CD14-positive monocyte (primary cell): Measurements from ENCODE around the gene TCF19. TPM values are rescaled to one million over a fixed set of nuclear protein-coding genes. Genes with fewer than 3 reads are reported as not detected.

ENCODE experiments used
- DNase-seq, 3 donors: peaks; one replicate each; pipeline ENCODE4 v3.0.0-alpha.2; 2011 to 2022
- H2AFZ ChIP-seq: 2 replicates; pipeline ENCODE4 v1.6.0; 2012; ENCODE audit warnings: mild to moderate bottlenecking, low read depth, low read length, inconsistent platforms; ENCODE audit not compliant: insufficient read depth, poor library complexity, severe bottlenecking
- H3K27ac ChIP-seq, 2 donors: 1 replicate in 1 of 2; 2 replicates in 1 of 2; pipeline ENCODE4 v1.5.1; 2012 to 2013; ENCODE audit warnings: low read length in 2 of 2, control low read depth in 1 of 2, inconsistent platforms in 1 of 2, low read depth in 1 of 2, mild to moderate bottlenecking in 1 of 2
- H3K27me3 ChIP-seq, 2 donors: one replicate each; pipeline versions ENCODE4 v1.6.0 to v1.6.1; 2011 to 2013; ENCODE audit warnings: low read length in 2 of 2; ENCODE audit not compliant: control insufficient read depth in 2 of 2, insufficient read depth in 2 of 2
- H3K36me3 ChIP-seq, 2 donors: replicated peaks in 1 of 2; 1 replicate in 1 of 2; 2 replicates in 1 of 2; pipeline versions ENCODE4 v1.5.1 to v1.6.1; 2012 to 2013; ENCODE audit warnings: low read length in 2 of 2, control low read depth in 1 of 2, inconsistent platforms in 1 of 2, mild to moderate bottlenecking in 1 of 2; ENCODE audit not compliant: insufficient read depth in 2 of 2, control insufficient read depth in 1 of 2
- H3K4me1 ChIP-seq, 2 donors: 1 replicate in 1 of 2; 2 replicates in 1 of 2; pipeline versions ENCODE4 v1.5.1 to v1.6.1; 2012 to 2013; ENCODE audit warnings: low read length in 2 of 2, control low read depth in 1 of 2, inconsistent platforms in 1 of 2, mild to moderate bottlenecking in 1 of 2, moderate library complexity in 1 of 2; ENCODE audit not compliant: insufficient read depth in 2 of 2, control insufficient read depth in 1 of 2
- H3K4me2 ChIP-seq: replicated peaks from 2 replicates; pipeline ENCODE3; 2012; ENCODE audit warnings: low read length, moderate library complexity, mild to moderate bottlenecking; ENCODE audit not compliant: poor library complexity, severe bottlenecking; ENCODE audit errors: extremely low read depth
- H3K4me3 ChIP-seq, 3 experiments: fragments of 200-600 bp in 1 of 3; sonication (generic) in 1 of 3; replicated peaks in 1 of 3; 1 replicate in 2 of 3; 2 replicates in 1 of 3; pipeline ENCODE4 v1.5.1; 2011 to 2013; ENCODE audit warnings: low read length in 3 of 3, mild to moderate bottlenecking in 3 of 3, control low read depth in 2 of 3, low read depth in 2 of 3, inconsistent platforms in 1 of 3, moderate library complexity in 1 of 3
- H3K79me2 ChIP-seq: 2 replicates; pipeline ENCODE4 v1.6.0; 2012; ENCODE audit warnings: mild to moderate bottlenecking, control low read depth, inconsistent platforms, low read length, moderate library complexity; ENCODE audit not compliant: insufficient read depth
- H3K9ac ChIP-seq: 2 replicates; pipeline ENCODE4 v1.6.0; 2017; ENCODE audit warnings: low read length, mild to moderate bottlenecking; ENCODE audit not compliant: insufficient read depth, poor library complexity, severe bottlenecking
- H3K9me3 ChIP-seq, 2 donors: replicated peaks in 1 of 2; 1 replicate in 1 of 2; 2 replicates in 1 of 2; pipeline versions ENCODE4 v1.5.1 to v1.6.1; 2012 to 2013; ENCODE audit warnings: low read length in 2 of 2, control low read depth in 1 of 2; ENCODE audit not compliant: control insufficient read depth in 1 of 2, insufficient read depth in 1 of 2
- H4K20me1 ChIP-seq: 2 replicates; pipeline ENCODE4 v1.6.0; 2012; ENCODE audit warnings: mild to moderate bottlenecking, low read length, control low read depth, moderate library complexity; ENCODE audit not compliant: insufficient read depth
- H3K27ac Mint-ChIP-seq, 7 donors: one replicate each; pipeline ENCODE4 v1.8.0; 2020; ENCODE audit warnings: mild to moderate bottlenecking in 7 of 7, mixed read lengths in 7 of 7, moderate library complexity in 6 of 7, inconsistent platforms in 2 of 7
- H3K27me3 Mint-ChIP-seq, 3 donors: one replicate each; pipeline ENCODE4 v1.8.0; 2021 to 2022; ENCODE audit warnings: low read depth in 3 of 3, mild to moderate bottlenecking in 3 of 3, mixed read lengths in 3 of 3, moderate library complexity in 3 of 3, inconsistent platforms in 1 of 3
- H3K36me3 Mint-ChIP-seq, 2 donors: one replicate each; pipeline ENCODE4 v1.8.0; 2020; ENCODE audit warnings: mixed read lengths in 2 of 2, inconsistent platforms in 1 of 2, mild to moderate bottlenecking in 1 of 2
- H3K4me1 Mint-ChIP-seq: one replicate; pipeline ENCODE4 v1.8.0; 2020; ENCODE audit warnings: mild to moderate bottlenecking, mixed read lengths
- H3K4me3 Mint-ChIP-seq, 2 donors: one replicate each; pipeline ENCODE4 v1.8.0; 2020; ENCODE audit warnings: mild to moderate bottlenecking in 2 of 2, mixed read lengths in 2 of 2, moderate library complexity in 1 of 2
- H3K9me3 Mint-ChIP-seq, 7 donors: one replicate each; pipeline ENCODE4 v1.8.0; 2020 to 2022; ENCODE audit warnings: mixed read lengths in 7 of 7, mild to moderate bottlenecking in 6 of 7, moderate library complexity in 6 of 7, inconsistent platforms in 2 of 7
- WGBS: methylation state at CpG from one replicate; pipeline ENCODE4 v1.1.5; 2013; ENCODE audit warnings: missing lambda C conversion rate; ENCODE audit not compliant: insufficient coverage; 5-methylcytosine and 5-hydroxymethylcytosine counted together
- intact Hi-C, 2 donors: fragments of 100-400 bp; cut with micrococcal nuclease; formaldehyde crosslinking; loops; one replicate each; pipeline versions ENCODE4 v1.15.0 to v1.15.1; 2023
- polyA plus RNA-seq, 3 donors: library from polyadenylated mRNA; depleted of rRNA in 1 of 3; unstranded in 2 of 3; stranded (reverse) in 1 of 3; fragments of 300-500 nt in 2 of 3; fragments of >200 nt in 1 of 3; fragmentation: Illumina TruSeq in 2 of 3; gene quantifications; 1 replicate in 2 of 3; 2 replicates in 1 of 3; pipeline ENCODE4 v1.2.3, GENCODE V29; 2012 to 2021
- TF ChIP-seq, protein P1 (sequence below): fragments of 200-600 bp; IDR thresholded peaks from one replicate; pipeline ENCODE4 v1.8.0; 2022; ENCODE audit warnings: antibody characterized with exemption, mild to moderate bottlenecking

TCF19 gene
- polyA plus RNA-seq, 3 donors: 0.75 to 1.1 (median 0.80) TPM

- Mint-ChIP-seq H3K4me1 (no peaks in the 10 kb centered on the region), H3K4me3 (no peak overlapping the region), H3K27ac (no peak overlapping the region), H3K9me3 (no peaks in the 10 kb centered on the region), H3K36me3 (no peaks in the 10 kb centered on the region), H3K27me3 (no peaks in the 10 kb centered on the region)
- Histone ChIP-seq H3K79me2 (no peaks in the 10 kb centered on the region), H3K27me3 (no peaks in the 10 kb centered on the region), H3K4me1 (no peaks in the 10 kb centered on the region), H3K4me3 (no peak overlapping the region), H3K36me3 (no peaks in the 10 kb centered on the region), H3K27ac (no peak overlapping the region), H2AFZ (no peak overlapping the region), H3K9me3 (no peaks in the 10 kb centered on the region), H4K20me1 (no peaks in the 10 kb centered on the region), H3K4me2 (no peak overlapping the region), H3K9ac (no peak overlapping the region)
- WGBS: 100% methylated on average over 2 of the region's 3 CpGs
- intact Hi-C loops: no loop called here
- no peak for DNase-seq
- TF ChIP-seq, protein P1, sequence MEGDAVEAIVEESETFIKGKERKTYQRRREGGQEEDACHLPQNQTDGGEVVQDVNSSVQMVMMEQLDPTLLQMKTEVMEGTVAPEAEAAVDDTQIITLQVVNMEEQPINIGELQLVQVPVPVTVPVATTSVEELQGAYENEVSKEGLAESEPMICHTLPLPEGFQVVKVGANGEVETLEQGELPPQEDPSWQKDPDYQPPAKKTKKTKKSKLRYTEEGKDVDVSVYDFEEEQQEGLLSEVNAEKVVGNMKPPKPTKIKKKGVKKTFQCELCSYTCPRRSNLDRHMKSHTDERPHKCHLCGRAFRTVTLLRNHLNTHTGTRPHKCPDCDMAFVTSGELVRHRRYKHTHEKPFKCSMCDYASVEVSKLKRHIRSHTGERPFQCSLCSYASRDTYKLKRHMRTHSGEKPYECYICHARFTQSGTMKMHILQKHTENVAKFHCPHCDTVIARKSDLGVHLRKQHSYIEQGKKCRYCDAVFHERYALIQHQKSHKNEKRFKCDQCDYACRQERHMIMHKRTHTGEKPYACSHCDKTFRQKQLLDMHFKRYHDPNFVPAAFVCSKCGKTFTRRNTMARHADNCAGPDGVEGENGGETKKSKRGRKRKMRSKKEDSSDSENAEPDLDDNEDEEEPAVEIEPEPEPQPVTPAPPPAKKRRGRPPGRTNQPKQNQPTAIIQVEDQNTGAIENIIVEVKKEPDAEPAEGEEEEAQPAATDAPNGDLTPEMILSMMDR: no peak
Observed at GRCh38 chr6:31173406-31173805, 15.0 kb downstream of the TCF19 start.

DNA sequence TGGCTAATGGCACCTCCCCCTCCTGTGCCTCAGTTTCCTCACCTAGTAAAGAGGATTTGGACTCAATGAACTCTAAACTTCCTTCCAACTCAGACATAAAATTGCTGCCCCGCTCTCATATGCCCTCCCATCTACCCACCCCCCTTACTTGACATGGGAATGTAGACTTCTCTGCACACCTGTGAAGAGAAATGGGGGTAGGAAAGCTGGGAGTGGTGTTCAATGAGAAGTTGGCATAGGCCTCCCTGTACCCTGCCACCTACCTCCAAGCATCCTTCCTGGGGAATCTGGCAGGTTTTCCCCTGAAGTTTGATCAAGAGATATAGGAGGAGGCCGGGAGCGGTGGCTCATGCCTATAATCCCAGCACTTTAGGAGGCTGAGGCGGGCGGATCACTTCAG, 16.0 kb downstream of the TCF19 start:
- Histone ChIP-seq H3K9ac (no peak overlapping the region), H4K20me1 (no peaks in the 10 kb centered on the region), H3K4me1 (no peaks in the 10 kb centered on the region), H3K79me2 (no peaks in the 10 kb centered on the region), H3K9me3 (no peaks in the 10 kb centered on the region), H3K27me3 (no peaks in the 10 kb centered on the region), H2AFZ (no peak overlapping the region), H3K4me3 (no peak overlapping the region), H3K27ac (no peak overlapping the region), H3K36me3 (no peaks in the 10 kb centered on the region), H3K4me2 (no peak overlapping the region)
- TF ChIP-seq, protein P1: no peak
- no peak for DNase-seq
- Mint-ChIP-seq H3K4me1 (peaks cover 8% of the 10 kb centered on the region), H3K4me3 (no peak overlapping the region), H3K36me3 (no peaks in the 10 kb centered on the region), H3K27ac (no peak overlapping the region), H3K9me3 (no peaks in the 10 kb centered on the region), H3K27me3 (peaks cover 0 to 2% (median 1%) of the 10 kb centered on the region in 3 donors)
- WGBS: no CpG with 5 or more reads among the region's 5 CpGs
- intact Hi-C loops: no loop called here
